Measurements from ENCODE around the gene OSBPL7. TPM values are rescaled to one million over a fixed set of nuclear protein-coding genes. Genes with fewer than 3 reads are reported as not detected.
"Not testable (repeated sequence)": the region's sequence is repeated elsewhere in the genome, so short reads cannot be mapped to it uniquely, and the experiment has no call there.

The OSBPL7 gene
- total RNA-seq, 4 donors from 2014 or later = 2.2 to 4.1 (median 3.8) TPM

DNA sequence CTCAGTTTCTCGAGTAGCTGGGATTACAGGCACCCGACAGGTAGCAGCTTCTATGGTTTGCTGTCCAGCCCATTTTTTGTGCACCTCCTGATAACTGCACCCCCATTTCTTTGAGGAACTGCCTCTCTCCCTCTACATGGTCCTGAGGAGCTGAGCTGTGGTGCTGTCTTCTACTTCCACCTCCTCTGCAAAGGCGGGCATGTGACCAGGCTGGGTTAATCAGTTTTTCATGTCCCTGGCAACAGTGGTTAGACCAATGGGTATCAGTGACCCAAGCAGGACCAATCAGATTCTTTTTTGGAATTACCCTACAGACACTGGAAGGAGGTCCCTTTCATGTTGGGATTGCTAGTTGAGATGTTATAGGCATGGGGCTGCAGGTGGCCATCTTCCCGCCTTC lies 47.3 kb downstream of the OSBPL7 start:
- Histone ChIP-seq H3K27me3 (peaks cover 82% of the 10 kb centered on the region), H3K4me1 (no peaks in the 10 kb centered on the region), H3K4me3 (no peak overlapping the region), H3K36me3 (no peaks in the 10 kb centered on the region), H3K27ac (no peak overlapping the region), H3K9me3 (peaks cover 0 to 27% (median 0%) of the 10 kb centered on the region in 3 donors)
- TF ChIP-seq, protein P1, sequence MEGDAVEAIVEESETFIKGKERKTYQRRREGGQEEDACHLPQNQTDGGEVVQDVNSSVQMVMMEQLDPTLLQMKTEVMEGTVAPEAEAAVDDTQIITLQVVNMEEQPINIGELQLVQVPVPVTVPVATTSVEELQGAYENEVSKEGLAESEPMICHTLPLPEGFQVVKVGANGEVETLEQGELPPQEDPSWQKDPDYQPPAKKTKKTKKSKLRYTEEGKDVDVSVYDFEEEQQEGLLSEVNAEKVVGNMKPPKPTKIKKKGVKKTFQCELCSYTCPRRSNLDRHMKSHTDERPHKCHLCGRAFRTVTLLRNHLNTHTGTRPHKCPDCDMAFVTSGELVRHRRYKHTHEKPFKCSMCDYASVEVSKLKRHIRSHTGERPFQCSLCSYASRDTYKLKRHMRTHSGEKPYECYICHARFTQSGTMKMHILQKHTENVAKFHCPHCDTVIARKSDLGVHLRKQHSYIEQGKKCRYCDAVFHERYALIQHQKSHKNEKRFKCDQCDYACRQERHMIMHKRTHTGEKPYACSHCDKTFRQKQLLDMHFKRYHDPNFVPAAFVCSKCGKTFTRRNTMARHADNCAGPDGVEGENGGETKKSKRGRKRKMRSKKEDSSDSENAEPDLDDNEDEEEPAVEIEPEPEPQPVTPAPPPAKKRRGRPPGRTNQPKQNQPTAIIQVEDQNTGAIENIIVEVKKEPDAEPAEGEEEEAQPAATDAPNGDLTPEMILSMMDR (IDR thresholded peaks at IDR 0.05) = no peak
- no peak for TF ChIP-seq POLR2A (IDR thresholded peaks at IDR 0.05)
- TF ChIP-seq EP300 (IDR thresholded peaks at IDR 0.05) = no peak
- no peak for TF ChIP-seq POLR2AphosphoS5 (IDR thresholded peaks at IDR 0.05)
- ATAC-seq = no peak
- 82 to 83% methylated on average over 2 to 4 of the region's 4 CpGs for WGBS, 2 donors (ENCODE audit: low coverage in 1 of 2)

DNA sequence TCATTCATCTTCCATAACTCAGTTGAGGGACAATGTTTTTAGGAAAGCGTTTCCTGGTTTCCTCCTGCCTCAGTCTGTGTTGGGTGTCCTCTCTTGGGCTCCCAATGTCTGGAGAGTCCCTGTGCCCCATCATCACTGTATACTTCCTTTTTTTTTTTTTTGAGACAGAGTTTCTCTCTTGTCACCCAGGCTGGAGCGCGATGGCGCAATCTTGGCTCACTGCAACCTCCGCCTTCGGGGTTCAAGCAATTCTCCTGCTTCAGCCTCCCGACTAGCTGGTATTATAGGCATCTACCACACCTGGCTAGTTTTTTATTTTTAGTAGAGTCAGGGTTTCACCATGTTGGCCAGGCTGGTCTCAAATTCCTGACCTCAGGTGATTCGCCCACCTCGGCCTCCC lies 47.9 kb downstream of the OSBPL7 start:
- ATAC-seq, H3K4me3 ChIP-seq, H3K27ac ChIP-seq, H3K4me1 ChIP-seq, H3K36me3 ChIP-seq: not testable (repeated sequence)
- H3K9me3 ChIP-seq = peaks cover 0 to 27% (median 0%) of the 10 kb centered on the region in 3 donors
- H3K27me3 ChIP-seq = peaks cover 82% of the 10 kb centered on the region
- WGBS, 2 donors (ENCODE audit: low coverage in 1 of 2) = 90 to 93% methylated on average over 4 to 9 of the region's 9 CpGs

DNA sequence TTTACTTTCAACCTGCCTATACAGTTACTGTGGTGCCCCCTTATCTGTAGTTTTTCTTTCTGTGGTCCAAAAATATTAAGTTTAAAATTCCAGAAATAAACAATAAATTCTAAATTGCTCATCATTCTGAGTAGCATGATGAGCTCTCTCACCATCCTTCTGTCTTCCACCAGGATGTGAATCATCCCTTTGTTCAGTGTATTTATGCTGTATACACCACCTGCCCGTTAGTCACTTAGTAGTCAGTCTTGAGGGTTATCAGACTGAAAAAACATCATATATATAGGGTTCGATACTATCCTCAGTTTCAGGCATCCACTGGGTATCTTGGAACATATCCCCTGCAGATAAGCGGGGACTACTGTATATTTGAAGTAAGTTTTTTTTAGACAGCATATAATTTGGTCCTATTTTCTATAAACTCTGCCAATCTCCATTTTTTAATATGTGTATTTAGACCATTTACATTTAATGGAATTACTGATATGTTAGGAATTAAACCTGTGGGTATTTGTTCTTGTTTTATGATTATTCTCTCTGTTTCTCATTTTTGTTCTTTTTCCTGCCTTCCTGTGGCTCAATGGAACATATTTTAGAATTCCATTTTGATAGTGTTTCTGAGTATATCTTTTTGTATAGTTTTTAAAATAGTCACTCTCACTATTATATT lies 57.5 kb downstream of the OSBPL7 start:
- ATAC-seq = no peak
- Histone ChIP-seq H3K36me3 (no peaks in the 10 kb centered on the region), H3K9me3 (peaks cover 0 to 40% (median 0%) of the 10 kb centered on the region in 3 donors), H3K4me1 (no peaks in the 10 kb centered on the region), H3K27me3 (peaks cover 37% of the 10 kb centered on the region), H3K27ac (no peak overlapping the region), H3K4me3 (no peak overlapping the region)
- TF ChIP-seq POLR2A (IDR thresholded peaks at IDR 0.05) (no peak), POLR2AphosphoS5 (IDR thresholded peaks at IDR 0.05) (no peak), EP300 (IDR thresholded peaks at IDR 0.05) (no peak)
- TF ChIP-seq, protein P1 (IDR thresholded peaks at IDR 0.05) = no peak
- WGBS, 2 donors (ENCODE audit: low coverage in 1 of 2) = 60 to 82% methylated on average over 3 of the region's 3 CpGs

DNA sequence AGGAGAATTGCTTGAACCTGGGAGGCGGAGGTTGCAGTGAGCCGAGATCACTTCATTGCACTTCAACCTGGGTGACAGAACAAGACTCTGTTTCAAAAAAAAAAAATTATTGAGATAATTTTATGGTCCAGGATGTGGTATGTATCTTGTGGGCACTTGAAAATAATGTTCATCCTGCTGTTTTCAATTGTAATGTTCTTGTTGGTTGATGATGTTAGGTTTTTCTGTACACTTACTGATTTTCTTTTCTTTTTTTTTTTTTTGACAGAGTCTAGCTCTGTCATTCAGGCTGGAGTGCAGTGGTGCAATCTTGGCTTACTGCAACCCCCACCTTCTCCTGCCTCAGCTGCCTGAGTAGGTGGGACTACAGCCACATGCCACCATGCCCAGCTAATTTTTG lies 58.9 kb downstream of the OSBPL7 start:
- TF ChIP-seq EP300 (IDR thresholded peaks at IDR 0.05) = no peak
- Histone ChIP-seq H3K4me1 (no peaks in the 10 kb centered on the region), H3K36me3 (no peaks in the 10 kb centered on the region), H3K4me3 (no peak overlapping the region), H3K27me3 (peaks cover 31% of the 10 kb centered on the region), H3K9me3 (peaks cover 0 to 41% (median 0%) of the 10 kb centered on the region in 3 donors), H3K27ac (no peak overlapping the region)
- 67 to 82% methylated on average over 1 to 2 of the region's 2 CpGs for WGBS, 2 donors (ENCODE audit: low coverage in 1 of 2)
- ATAC-seq = no peak

DNA sequence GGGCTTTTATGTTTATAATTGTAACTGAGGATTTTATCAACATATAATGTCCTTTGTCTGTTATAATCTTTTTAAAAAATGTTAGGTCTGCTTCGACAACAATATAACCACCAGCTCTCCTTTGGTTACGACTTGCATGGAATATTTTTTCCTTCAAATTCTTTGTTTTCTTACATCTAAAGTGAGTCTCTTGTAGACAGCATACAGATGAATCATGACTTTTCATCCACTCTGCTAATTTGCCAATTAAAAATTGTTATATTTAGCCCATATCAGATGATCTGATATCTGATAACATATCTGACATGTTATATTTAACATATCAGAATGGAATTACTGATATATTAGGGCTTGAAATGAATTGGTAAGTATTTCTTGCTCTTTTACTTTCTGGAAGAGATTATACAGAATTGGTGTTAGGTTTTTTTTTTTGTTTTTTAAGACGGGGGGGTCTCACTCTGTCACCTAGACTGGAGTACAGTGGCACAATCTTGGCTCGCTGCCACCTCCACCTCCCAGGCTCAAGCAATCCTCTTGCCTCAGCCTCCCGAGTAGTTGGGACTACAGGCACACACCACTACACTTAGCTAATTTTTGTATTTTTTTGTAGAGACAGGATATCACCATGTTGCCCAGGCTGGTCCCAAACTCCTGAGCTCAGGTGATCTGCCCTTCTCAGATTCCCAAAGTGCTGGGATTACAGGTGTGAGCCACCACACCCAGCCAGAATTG lies 61.0 kb downstream of the OSBPL7 start:
- Histone ChIP-seq H3K4me3 (no peak overlapping the region), H3K9me3 (peaks cover 0 to 52% (median 0%) of the 10 kb centered on the region in 3 donors), H3K36me3 (no peaks in the 10 kb centered on the region), H3K27ac (no peak overlapping the region), H3K27me3 (peaks cover 46% of the 10 kb centered on the region), H3K4me1 (no peaks in the 10 kb centered on the region)
- no peak for ATAC-seq
- WGBS, 2 donors (ENCODE audit: low coverage in 1 of 2) = 61 to 72% methylated on average over 3 to 5 of the region's 5 CpGs
- TF ChIP-seq EP300 (IDR thresholded peaks at IDR 0.05) = no peak
- TF ChIP-seq, protein P1 (IDR thresholded peaks at IDR 0.05) = no peak
- TF ChIP-seq POLR2A (IDR thresholded peaks at IDR 0.05) = no peak
- no peak for TF ChIP-seq POLR2AphosphoS5 (IDR thresholded peaks at IDR 0.05)

DNA sequence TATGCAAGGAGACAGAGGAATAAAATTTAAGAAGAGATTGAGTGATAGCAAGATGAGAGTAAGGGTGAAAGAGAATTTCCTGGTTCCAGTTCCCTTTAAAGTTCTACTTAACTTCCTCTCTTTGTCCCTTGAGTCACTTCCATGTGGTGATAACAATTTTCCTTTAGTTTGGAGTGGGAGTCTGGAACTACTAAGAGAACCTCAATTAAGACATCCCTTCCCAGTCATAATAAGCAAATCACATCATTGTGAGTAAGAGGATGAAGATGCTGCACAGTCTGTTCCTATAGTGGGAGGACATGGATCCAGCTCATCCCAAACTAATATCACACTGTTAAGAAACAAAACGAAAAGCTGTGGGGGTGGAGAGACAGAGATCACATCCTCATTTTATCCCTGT lies 64.2 kb downstream of the OSBPL7 start:
- Histone ChIP-seq H3K27me3 (peaks cover 53% of the 10 kb centered on the region), H3K4me1 (no peaks in the 10 kb centered on the region), H3K9me3 (peaks cover 0 to 38% (median 0%) of the 10 kb centered on the region in 3 donors), H3K27ac (no peak overlapping the region), H3K36me3 (no peaks in the 10 kb centered on the region), H3K4me3 (no peak overlapping the region)
- TF ChIP-seq EP300 (IDR thresholded peaks at IDR 0.05) (no peak), POLR2A (IDR thresholded peaks at IDR 0.05) (no peak), POLR2AphosphoS5 (IDR thresholded peaks at IDR 0.05) (no peak)
- TF ChIP-seq, protein P1 (IDR thresholded peaks at IDR 0.05) = no peak
- WGBS, 2 donors (ENCODE audit: low coverage in 1 of 2) = 25 to 33% methylated on average over 1 of the region's 1 CpG
- no peak for ATAC-seq

Measured in gastroesophageal sphincter (tissue), 4 donors.